Hindlimb muscle (tissue), 1 donor: ENCODE data around the gene ABCA12. TPM values are rescaled to one million over a fixed set of nuclear protein-coding genes. Genes with fewer than 3 reads are reported as not detected.

Source experiments
- DNase-seq: peaks from one replicate; pipeline ENCODE4 v3.0.0-alpha.2; 2013
- polyA plus RNA-seq: library from polyadenylated mRNA; unstranded; fragments of 120-200 nt; gene quantifications from one replicate; pipeline ENCODE4 v1.2.1, GENCODE V29; 2013; ENCODE audit not compliant: insufficient read length

Gene ABCA12
- polyA plus RNA-seq, 1 donor: 0.14 TPM

- DNase-seq: no peak
Measured at GRCh38 chr2:215136669-215137328, 1.6 kb downstream of the ABCA12 start.

GRCh38 chr2:215120401-215120800 lies 18.0 kb downstream of the ABCA12 start:
- DNase-seq: no peak

- no peak for DNase-seq
Measured at GRCh38 chr2:215119847-215120246, 18.6 kb downstream of the ABCA12 start.

GRCh38 chr2:215110918-215111317 lies 27.5 kb downstream of the ABCA12 start:
- DNase-seq: no peak

- DNase-seq: no peak
Measured at GRCh38 chr2:215107216-215108056, 31.0 kb downstream of the ABCA12 start.

- no peak for DNase-seq
Measured at GRCh38 chr2:215105607-215106354, 32.6 kb downstream of the ABCA12 start.

GRCh38 chr2:215104226-215104625 lies 34.2 kb downstream of the ABCA12 start:
- DNase-seq: peak; percentile 1

- no peak for DNase-seq
Measured at GRCh38 chr2:215098875-215099274, 39.6 kb downstream of the ABCA12 start.

GRCh38 chr2:215084080-215084479 lies 54.3 kb downstream of the ABCA12 start:
- no peak for DNase-seq

GRCh38 chr2:215083146-215083545 lies 55.3 kb downstream of the ABCA12 start:
- DNase-seq: no peak

GRCh38 chr2:215082446-215082845 lies 56.0 kb downstream of the ABCA12 start:
- no peak for DNase-seq

- DNase-seq: no peak
Measured at GRCh38 chr2:215080545-215080944, 57.9 kb downstream of the ABCA12 start.

GRCh38 chr2:215071676-215072075 lies 66.8 kb downstream of the ABCA12 start:
- no peak for DNase-seq

- DNase-seq: no peak
Measured at GRCh38 chr2:215068399-215068798, 70.0 kb downstream of the ABCA12 start.

GRCh38 chr2:215066124-215066523 lies 72.3 kb downstream of the ABCA12 start:
- DNase-seq: no peak

GRCh38 chr2:215063526-215063925 lies 74.9 kb downstream of the ABCA12 start:
- DNase-seq: no peak

GRCh38 chr2:215060861-215061536 lies 77.4 kb downstream of the ABCA12 start:
- no peak for DNase-seq

- DNase-seq: no peak
Measured at GRCh38 chr2:215059724-215060123, 78.7 kb downstream of the ABCA12 start.

- DNase-seq: no peak
Measured at GRCh38 chr2:215055891-215056290, 82.5 kb downstream of the ABCA12 start.

GRCh38 chr2:215052810-215053209 lies 85.6 kb downstream of the ABCA12 start:
- no peak for DNase-seq

GRCh38 chr2:215052404-215052803 lies 86.0 kb downstream of the ABCA12 start:
- DNase-seq: no peak

- DNase-seq: no peak
Measured at GRCh38 chr2:215049341-215049740, 89.1 kb downstream of the ABCA12 start.

- no peak for DNase-seq
Measured at GRCh38 chr2:215038421-215038820, 100.0 kb downstream of the ABCA12 start.
